Activated effector memory CD4-positive, alpha-beta T cell treated with Interleukin-2 at 50 U/mL for 16 hours (primary cell): Measurements from ENCODE around the gene ZNF385C.
"Not testable (repeated sequence)": the region's sequence is repeated elsewhere in the genome, so short reads cannot be mapped to it uniquely, and the experiment has no call there.

Source experiments
- DNase-seq: peaks from one replicate; pipeline ENCODE4 v3.0.0-alpha.2; 2020

Gene ZNF385C

GRCh38 chr17:42042598-42043319 lies 55.5 kb downstream of the ZNF385C start:
- no peak for DNase-seq

DNA sequence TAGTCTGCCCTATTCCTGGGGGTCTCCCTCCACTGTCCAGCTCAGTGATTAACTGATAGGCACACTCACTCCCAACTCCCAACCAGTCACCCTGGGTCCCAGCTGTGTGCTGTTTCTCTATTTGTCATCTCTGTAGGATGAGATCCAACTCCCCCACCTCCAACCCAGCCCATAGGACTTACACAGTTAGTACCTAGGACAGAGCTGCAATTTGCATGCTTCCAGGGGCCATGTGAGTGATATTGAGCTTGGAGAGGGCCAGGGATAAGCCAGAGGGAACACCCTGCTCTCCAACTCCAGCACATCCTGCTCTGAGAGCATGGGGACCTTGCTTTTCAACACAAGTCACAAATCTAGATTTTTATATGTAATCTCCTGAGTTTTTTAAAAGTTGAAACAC lies 56.7 kb downstream of the ZNF385C start:
- DNase-seq, result no peak

DNA sequence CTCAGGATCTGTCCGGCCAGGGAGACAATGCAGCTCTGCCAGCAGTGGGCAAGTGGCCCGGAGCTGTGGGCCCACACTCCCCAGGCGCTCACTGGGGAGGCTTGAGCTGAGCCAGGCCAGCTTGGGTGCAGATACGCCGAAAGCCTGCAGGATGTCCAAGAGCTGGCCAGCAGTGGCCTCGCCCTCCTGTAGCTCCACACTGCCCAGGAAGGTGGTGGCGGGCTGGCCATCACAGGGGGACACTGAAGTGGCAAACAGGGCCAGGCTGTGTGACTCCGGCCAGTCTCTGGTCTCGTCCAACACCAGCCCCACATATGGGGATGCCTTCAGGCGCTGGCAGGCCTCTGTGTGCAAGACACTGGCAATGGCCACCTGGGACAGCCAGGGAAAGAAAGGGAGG lies 57.5 kb downstream of the ZNF385C start:
- no peak for DNase-seq

DNA sequence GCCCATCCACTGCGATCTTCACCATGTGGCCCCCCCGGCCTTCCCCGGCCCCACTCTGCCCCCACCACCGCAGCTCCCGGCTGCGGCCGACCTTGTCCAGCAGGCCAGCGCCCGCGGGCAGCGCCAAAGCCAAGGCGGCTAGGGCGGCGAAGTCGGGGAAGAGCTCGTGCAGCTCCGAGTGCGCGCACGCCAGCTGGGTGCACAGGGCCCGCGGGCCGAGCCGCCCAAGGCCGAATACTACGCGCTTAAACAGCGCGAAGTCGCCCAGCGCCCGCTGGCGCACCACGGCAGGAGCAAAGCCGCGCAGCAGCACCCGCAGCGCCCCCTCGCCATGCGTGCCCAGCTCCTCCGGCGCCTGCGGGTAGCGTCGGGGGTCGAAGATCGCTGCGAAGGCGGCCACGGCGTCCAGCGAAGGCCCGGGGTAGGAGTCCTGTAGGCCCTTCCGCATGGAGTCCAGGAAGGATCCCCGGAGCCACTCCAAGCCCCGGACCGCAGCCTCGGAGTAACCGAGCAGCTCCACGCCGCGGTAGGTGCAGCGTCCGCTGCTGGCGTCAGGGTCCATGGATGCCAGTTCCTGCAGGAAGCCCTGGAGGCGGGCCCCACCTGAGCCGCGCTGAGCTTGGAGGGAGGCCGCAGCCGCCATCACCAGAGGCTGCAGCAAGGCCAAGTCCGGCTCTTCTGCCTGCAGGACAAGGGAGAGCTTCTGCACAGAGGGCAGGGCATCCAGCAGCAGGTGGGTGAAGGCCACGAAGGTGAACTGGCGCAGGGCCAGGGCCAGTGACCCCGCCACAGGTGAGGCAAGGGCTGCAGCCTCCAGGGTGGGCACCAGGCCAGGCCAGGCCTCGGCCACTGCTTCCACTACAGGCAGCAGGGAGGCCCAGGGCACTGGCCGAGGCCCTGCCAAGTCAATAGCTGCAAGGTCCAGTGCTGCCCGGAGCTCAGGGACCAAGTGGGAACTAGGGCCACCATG lies 58.2 kb downstream of the ZNF385C start:
- DNase-seq, result no peak

- no peak for DNase-seq
Measured at GRCh38 chr17:42038221-42038973, 59.9 kb downstream of the ZNF385C start.

DNA sequence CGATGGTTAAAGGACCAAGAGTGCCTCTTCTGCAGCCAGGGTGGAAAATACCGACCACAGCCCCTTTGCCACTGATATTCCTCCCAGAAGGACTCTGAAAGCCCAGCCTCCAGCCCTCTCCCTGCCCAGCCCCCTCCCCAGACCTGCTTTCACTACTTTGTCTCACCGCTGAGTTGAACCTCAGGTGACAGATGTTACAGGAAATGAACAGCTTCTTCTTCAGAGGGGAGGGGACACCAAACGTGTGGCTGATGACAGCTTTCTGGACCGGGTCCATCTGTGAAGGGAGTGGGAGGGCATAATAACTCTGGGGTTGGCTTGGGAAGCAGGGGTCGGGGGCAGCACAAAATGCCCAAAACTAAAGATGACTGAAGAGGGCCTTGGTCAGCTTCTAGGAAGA lies 64.2 kb downstream of the ZNF385C start:
- DNase-seq, result no peak

DNA sequence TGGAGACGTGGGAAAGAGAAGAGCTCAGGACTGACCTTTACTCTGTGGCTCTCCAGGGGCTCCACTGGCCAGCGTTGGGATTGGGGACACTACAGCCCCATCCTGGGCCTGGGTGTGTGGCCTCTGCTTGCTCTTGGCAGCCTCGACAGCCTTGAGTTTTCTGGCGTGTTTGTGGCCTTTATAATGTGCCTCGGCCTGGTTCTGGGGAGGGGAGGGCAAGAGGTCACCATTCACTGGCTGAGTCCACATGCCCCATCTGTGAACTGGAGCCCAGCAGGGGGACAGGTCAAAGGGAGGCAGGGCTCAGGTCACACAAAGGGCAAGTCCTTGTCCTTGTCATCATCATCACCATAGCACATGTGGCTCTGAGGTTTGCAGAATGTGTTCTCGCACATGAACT lies 66.7 kb downstream of the ZNF385C start:
- no peak for DNase-seq

DNA sequence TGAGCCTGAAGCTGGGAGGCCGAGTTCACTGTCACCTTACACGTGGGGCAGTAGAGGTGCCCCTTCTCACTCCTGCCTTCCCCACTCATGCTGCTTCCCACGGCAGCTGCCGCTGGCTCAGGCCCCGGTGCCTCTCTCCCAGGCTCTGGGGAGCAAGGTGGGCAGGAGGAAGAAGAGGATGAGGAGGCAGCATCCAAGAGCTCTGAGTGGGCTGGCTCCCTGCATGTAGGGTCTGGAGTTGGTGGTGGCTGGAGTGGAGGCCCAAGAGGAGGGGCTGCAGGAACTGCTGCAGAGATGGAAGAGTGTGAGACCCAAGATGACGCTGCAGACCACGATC lies 69.5 kb downstream of the ZNF385C start:
- no peak for DNase-seq

GRCh38 chr17:42027961-42028790 lies 70.1 kb downstream of the ZNF385C start:
- DNase-seq, result no peak

GRCh38 chr17:42027590-42027889 lies 70.7 kb downstream of the ZNF385C start:
- no peak for DNase-seq

DNA sequence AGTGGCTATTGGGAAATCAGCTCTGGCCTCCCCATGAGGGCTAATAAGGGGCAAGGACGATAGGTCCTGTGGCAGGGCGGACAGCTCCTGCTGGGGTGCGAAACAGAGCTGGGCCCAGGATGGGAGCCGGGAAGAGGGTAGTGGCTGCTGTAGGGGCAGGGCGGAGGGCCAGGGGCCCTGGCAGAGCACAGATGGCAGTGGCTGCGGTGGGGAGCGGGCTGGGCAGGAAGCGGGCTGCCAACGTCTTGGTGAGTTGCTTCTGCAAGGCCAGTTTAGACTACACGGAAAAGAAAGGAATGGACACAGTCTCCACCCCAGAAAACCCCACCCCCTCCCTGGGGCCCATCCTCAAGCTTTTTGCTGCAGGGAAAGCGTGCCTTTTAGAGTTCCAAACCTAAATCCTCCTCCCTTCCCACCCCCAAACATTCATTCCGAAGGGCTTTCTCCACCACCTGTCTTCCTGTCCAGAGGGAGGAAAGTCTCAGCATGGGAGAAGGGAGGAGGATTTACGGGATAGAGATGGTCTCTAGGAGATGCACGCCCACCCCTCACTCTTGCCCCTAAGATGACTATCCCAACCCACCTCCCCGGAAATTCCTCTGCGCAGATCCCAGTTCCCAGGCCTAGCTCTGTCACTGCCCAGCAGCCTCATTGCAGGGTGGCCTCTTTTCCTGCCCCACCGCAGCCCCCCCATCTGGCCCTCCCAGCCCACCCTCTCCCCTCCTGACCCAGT lies 71.2 kb downstream of the ZNF385C start:
- no peak for DNase-seq

DNA sequence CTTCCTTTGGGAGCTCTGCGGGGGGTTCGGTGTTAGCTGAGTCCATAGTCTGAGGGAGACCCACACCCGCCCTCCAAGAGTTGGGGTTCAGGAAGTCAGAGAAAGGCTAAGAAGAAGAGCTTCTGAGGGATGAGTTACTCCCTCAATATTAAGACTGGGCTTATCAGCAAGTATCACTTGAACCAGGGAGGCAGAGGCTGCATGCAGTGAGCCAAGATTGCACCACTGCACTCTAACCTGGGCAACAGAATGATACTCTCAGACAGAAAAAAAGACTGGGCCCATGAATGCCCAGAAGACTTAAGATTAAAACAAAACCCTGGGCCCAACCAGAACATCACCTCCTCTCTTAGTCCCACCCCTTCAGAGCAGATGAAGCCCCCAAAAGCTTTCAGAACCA lies 72.3 kb downstream of the ZNF385C start:
- DNase-seq, result no peak

GRCh38 chr17:42025191-42025579 lies 73.1 kb downstream of the ZNF385C start:
- no peak for DNase-seq

GRCh38 chr17:42023524-42024349 lies 74.5 kb downstream of the ZNF385C start:
- no peak for DNase-seq

GRCh38 chr17:42020845-42021244 lies 77.4 kb downstream of the ZNF385C start:
- not testable (repeated sequence) for DNase-seq

DNA sequence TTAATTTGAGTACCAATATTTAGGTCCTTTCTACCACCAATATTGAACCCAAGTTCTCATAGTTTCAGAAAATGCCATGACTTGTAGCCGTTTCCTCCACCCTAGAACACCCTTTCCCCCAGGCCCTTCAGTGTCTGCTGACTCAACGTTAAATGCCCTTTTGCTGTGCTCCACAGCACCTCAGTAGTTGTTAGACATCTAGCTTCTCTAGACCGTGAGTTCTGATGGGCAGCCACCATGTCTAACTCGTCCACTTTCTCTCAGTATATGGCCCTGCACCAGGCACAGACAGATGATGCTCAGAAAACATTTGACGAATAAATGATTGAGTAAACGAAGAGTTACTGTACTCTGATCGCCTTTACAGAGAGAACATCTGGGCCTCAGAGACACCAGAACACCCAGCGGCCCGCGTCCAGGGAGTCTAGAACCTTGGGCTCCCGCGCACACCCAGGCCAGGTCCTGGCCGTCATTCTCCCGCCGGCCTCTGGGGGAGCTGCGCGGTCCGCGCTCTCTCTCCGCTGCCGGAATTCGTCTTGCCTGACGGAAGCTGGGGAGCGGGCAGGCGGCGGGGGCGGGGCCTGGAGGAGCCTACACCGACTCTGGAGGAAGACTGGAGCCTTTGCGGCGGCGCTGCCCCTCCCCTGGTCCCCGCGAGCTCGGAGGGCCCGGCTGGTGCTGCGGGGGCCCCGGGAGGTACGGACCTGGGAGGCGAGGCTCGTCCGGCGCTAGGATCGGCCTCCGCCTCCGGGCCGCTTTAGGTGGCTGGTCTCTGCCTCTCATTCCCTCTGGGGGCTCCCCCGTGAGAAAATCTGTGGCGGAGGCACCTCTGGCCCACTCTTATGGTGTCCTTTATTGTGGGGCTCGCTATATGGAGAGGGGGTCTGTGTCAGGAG lies 78.5 kb downstream of the ZNF385C start, which contains the start of gene NKIRAS2:
NKIRAS2 (plus strand) TSS at position 582 of the 896 bp plus-strand sequence. CDS start 1,488 bp downstream, outside the sequence.
- DNase-seq, result peak; percentile 90

GRCh38 chr17:42018988-42019387 lies 79.3 kb downstream of the ZNF385C start:
- DNase-seq, result no peak

DNA sequence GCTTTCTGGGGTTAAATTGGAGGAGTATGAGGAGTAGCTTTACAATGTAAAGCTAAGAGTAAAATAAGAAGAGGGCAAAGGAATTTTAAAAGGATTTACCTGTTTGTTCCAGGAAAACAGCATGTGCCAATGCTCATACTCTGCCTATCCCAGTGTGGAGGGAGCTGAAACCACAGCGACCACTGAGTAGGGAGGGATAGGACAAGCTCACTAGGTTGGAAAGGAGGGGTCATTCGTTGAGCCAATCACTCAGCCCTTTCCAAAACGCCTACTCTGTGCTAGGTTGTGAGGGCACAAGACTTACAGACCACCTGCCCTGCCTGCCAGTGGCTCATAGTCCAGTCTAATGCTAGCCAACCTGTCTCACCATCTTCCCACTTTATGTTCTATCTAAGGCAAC lies 79.9 kb downstream of the ZNF385C start:
- no peak for DNase-seq

- no peak for DNase-seq
Measured at GRCh38 chr17:42017866-42018200, 80.4 kb downstream of the ZNF385C start.
